ENCODE results near the gene FKTN.
A peak's percentile ranks its signal among the peaks of the same experiment; 100 is the strongest.

FKTN gene

DNA sequence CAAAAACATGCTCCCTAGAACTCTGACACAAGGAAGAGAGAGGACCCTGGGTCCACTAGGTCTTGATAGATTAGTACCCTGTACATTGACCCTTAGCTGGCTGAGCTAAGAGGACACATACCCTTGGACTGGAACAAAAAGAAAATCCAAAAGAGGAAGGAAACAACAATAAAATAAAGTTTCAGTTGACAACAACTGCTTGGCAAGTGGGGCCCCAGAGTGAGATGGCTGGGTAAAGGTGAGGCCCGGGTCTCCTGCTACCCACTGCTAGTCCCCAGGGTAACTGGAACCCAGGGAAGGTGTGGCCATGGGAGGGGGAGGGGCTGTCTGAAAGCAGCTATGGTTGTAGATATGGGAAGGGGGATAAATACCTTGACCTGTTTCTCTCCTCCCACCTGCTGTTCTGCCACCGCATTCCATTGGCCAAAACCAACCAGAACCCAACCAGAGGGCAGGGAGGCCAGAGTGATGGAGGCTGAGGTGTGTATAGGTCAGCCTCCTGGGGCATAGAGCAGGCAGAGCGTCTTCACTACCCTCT is 116.0 kb downstream of the FKTN start:
- Mint-ChIP-seq H3K9me3 (no peaks in the 10 kb centered on the region), H3K4me1 (ENCODE audit: low read depth in 2 of 2) (no peaks in the 10 kb centered on the region), H3K4me3 (no peak overlapping the region), H3K27me3 (peaks cover 15 to 31% of the 10 kb centered on the region in 2 donors), H3K36me3 (ENCODE audit: insufficient read depth) (no peaks in the 10 kb centered on the region), H3K27ac (no peak overlapping the region)
- DNase-seq (no peak), ATAC-seq (replicated peaks) (no peak)

DNA sequence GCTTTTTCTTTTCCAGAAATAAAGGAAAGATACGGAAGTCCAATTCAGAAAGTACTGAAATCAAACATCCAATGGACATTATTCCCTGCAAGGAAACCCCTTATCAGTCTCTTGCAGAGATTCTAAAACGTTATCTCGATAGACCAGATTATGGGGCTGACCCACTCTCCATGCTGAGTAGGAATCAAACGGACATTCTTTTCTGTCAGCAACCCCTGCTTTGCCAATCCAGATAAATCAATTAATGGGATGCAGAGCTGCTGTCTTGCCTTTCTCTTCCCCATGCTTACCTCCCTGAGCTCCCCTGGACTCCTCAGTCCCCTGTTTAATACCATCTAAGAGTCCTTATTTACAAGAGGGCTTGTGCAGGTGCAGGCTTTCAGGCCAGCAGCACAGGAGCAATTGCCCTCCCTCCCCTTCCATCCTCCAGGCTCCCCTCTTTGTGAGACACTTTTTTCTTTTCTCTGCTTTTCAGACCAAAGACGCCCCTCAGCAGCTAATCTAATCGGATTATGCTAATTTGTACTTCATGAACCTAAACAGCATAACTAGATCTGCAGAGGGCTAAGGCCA is 118.5 kb downstream of the FKTN start:
- Mint-ChIP-seq H3K36me3 (ENCODE audit: insufficient read depth) (no peaks in the 10 kb centered on the region), H3K27me3 (peaks cover 10 to 15% of the 10 kb centered on the region in 2 donors), H3K4me1 (ENCODE audit: low read depth in 2 of 2) (no peaks in the 10 kb centered on the region), H3K4me3 (no peak overlapping the region), H3K27ac (no peak overlapping the region), H3K9me3 (no peaks in the 10 kb centered on the region)
- no peak for ATAC-seq (replicated peaks)
- DNase-seq, result no peak

- no peak overlapping the region for H3K27ac Mint-ChIP-seq
- no peak overlapping the region for H3K4me3 Mint-ChIP-seq
- H3K9me3 Mint-ChIP-seq, result no peaks in the 10 kb centered on the region
- H3K4me1 Mint-ChIP-seq (ENCODE audit: low read depth in 2 of 2), result no peaks in the 10 kb centered on the region
- ATAC-seq (replicated peaks) (no peak), DNase-seq (no peak)
- H3K36me3 Mint-ChIP-seq (ENCODE audit: insufficient read depth), result no peaks in the 10 kb centered on the region
- peaks cover 6 to 10% of the 10 kb centered on the region in 2 donors for H3K27me3 Mint-ChIP-seq
These were observed 120.2 kb downstream of the FKTN start for GRCh38 chr9:105678163-105678562.

DNA sequence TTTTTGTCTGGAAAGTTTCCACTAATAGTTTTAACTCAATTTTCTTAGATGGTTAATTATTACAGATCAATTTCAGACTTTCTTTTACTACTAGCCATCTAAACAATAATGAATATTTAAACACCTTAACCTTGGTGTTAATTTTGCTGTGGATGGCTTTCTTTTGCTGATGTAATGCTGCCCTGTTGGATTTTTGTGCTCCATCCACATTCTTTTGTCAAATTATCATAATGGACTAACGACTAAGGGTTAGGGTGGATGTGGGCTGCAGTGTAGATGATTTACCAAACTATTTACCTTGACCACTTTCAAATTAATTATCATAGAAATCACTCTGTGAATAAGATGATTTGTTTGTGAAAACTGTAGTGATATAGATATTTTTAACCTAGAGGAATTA is 120.8 kb downstream of the FKTN start:
- DNase-seq (no peak), ATAC-seq (replicated peaks) (no peak)
- H3K36me3 Mint-ChIP-seq (ENCODE audit: insufficient read depth), result no peaks in the 10 kb centered on the region
- peaks cover 0 to 10% of the 10 kb centered on the region in 2 donors for H3K27me3 Mint-ChIP-seq
- no peak overlapping the region for H3K4me3 Mint-ChIP-seq
- H3K27ac Mint-ChIP-seq, result no peak overlapping the region
- no peaks in the 10 kb centered on the region for H3K9me3 Mint-ChIP-seq
- no peaks in the 10 kb centered on the region for H3K4me1 Mint-ChIP-seq (ENCODE audit: low read depth in 2 of 2)

DNA sequence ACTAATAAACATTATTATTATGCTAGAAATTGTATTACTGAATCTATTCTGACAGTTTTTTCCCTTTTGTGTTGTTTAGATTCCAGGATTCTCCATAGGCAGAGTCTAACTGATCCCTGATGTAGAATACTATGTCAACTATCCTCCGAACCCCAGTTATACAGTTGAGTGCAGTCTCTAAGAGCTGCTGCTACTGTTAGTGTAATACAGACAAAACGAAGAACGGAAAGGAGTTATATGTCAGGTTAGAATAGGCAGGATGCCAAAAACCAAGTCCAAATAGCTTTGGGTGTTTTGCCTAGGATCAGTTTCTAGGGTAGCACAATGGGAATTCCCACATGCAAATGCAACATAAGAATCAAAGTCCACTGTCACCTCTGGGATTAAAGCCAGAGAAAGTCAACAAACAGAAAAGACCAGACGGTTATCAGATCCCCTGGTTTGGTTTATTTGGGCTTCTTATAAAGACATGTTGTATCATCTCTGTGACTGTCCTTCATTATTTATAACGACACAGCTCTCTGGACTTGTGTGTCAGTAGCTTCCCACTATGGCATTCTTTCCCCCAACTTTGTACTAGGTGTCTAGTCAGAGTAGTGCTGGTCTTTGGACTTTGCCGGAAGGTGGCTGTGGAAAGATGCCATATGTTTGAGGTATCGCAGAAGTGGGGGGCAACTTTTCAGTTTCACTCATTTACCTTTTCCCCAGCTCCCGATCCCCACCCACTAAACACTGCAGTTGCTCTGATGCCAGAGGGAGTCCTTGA is 121.5 kb downstream of the FKTN start:
- peaks cover 0 to 10% of the 10 kb centered on the region in 2 donors for H3K27me3 Mint-ChIP-seq
- no peak for DNase-seq
- H3K36me3 Mint-ChIP-seq (ENCODE audit: insufficient read depth), result no peaks in the 10 kb centered on the region

GRCh38 chr9:105681313-105681712 is 123.4 kb downstream of the FKTN start:
- peaks cover 5 to 10% of the 10 kb centered on the region in 2 donors for H3K27me3 Mint-ChIP-seq
- no peak overlapping the region for H3K27ac Mint-ChIP-seq
- no peaks in the 10 kb centered on the region for H3K9me3 Mint-ChIP-seq
- H3K4me1 Mint-ChIP-seq (ENCODE audit: low read depth in 2 of 2), result no peaks in the 10 kb centered on the region
- DNase-seq, result no peak
- ATAC-seq (replicated peaks), result no peak
- no peak overlapping the region for H3K4me3 Mint-ChIP-seq
- no peaks in the 10 kb centered on the region for H3K36me3 Mint-ChIP-seq (ENCODE audit: insufficient read depth)

More for the DNA sequence above, 121.5 kb downstream of the FKTN start:
- no peak overlapping the region for H3K4me3 Mint-ChIP-seq
- H3K4me1 Mint-ChIP-seq (ENCODE audit: low read depth in 2 of 2), result no peaks in the 10 kb centered on the region
- no peaks in the 10 kb centered on the region for H3K9me3 Mint-ChIP-seq
- no peak overlapping the region for H3K27ac Mint-ChIP-seq
- no peak for ATAC-seq (replicated peaks)

DNA sequence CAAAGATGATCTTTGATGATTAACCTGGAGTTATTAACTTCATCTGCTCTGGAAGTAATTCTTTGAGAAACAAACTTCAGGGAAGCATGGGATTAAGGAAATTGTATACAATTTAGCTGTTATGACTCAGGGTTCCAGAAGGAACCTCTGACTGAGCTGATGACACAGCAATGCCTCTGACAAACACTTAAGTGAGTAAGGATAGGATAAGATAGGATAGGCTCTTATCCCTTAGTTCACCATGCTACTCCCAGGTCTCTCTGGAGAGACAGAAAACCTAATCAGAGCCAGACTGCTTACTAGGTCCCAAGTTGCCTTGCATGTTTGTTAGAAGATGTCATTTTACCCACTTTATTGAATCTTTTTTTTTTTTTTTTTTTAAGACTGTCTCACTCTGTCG is 123.8 kb downstream of the FKTN start:
- Mint-ChIP-seq H3K36me3 (ENCODE audit: insufficient read depth) (no peaks in the 10 kb centered on the region), H3K4me1 (ENCODE audit: low read depth in 2 of 2) (no peaks in the 10 kb centered on the region), H3K27ac (no peak overlapping the region), H3K27me3 (peaks cover 6 to 10% of the 10 kb centered on the region in 2 donors), H3K4me3 (no peak overlapping the region), H3K9me3 (no peaks in the 10 kb centered on the region)
- ATAC-seq (replicated peaks) (no peak), DNase-seq (no peak)

GRCh38 chr9:105683688-105684275 is 125.9 kb downstream of the FKTN start:
- no peak for DNase-seq
- Mint-ChIP-seq H3K27ac (peak overlapping the region in 1 of 2 donors; percentile 5), H3K4me3 (no peak overlapping the region), H3K27me3 (peaks cover 26 to 29% of the 10 kb centered on the region in 2 donors), H3K4me1 (ENCODE audit: low read depth in 2 of 2) (no peaks in the 10 kb centered on the region), H3K9me3 (no peaks in the 10 kb centered on the region), H3K36me3 (ENCODE audit: insufficient read depth) (no peaks in the 10 kb centered on the region)
- no peak for ATAC-seq (replicated peaks)

GRCh38 chr9:105686936-105687335 is 129.0 kb downstream of the FKTN start:
- H3K27me3 Mint-ChIP-seq, result peaks cover 36 to 46% of the 10 kb centered on the region in 2 donors
- H3K36me3 Mint-ChIP-seq (ENCODE audit: insufficient read depth), result no peaks in the 10 kb centered on the region
- no peak for DNase-seq
- H3K4me3 Mint-ChIP-seq, result no peak overlapping the region
- no peaks in the 10 kb centered on the region for H3K4me1 Mint-ChIP-seq (ENCODE audit: low read depth in 2 of 2)
- H3K27ac Mint-ChIP-seq, result no peak overlapping the region
- no peak for ATAC-seq (replicated peaks)
- no peaks in the 10 kb centered on the region for H3K9me3 Mint-ChIP-seq
